Body of pancreas (tissue), 4 donors: ENCODE measurements around the gene BARHL1.

Experiments used
- CTCF ChIP-seq, 7 experiments: fragments of 450-650 bp in 4 of 7; fragments of 200-600 bp in 3 of 7; sonication (generic) in 3 of 7; IDR thresholded peaks; one replicate each; pipeline ENCODE4 v1.5.1; 2016 to 2019; ENCODE audit warnings: antibody characterized with exemption in 7 of 7
- POLR2A ChIP-seq, 3 donors: fragments of 450-650 bp; IDR thresholded peaks; one replicate each; pipeline ENCODE4 v1.6.1; 2016; ENCODE audit warnings: antibody characterized with exemption in 3 of 3, mild to moderate bottlenecking in 2 of 3

GRCh38 chr9:132562306-132562573 lies 20.2 kb upstream of the BARHL1 start:
- TF ChIP-seq CTCF (IDR thresholded peaks at IDR 0.05) (no peak), POLR2A (IDR thresholded peaks at IDR 0.05) (no peak)
